Activated CD4-positive, alpha-beta T cell treated with anti-CD3 and anti-CD28 coated beads for 1 hour (primary cell): Measurements from ENCODE around the gene NR4A2.
"Not testable (repeated sequence)": the region's sequence is repeated elsewhere in the genome, so short reads cannot be mapped to it uniquely, and the experiment has no call there.

Experiments
- DNase-seq: peaks from one replicate; pipeline ENCODE4 v3.0.0-alpha.2; 2020

The NR4A2 gene

GRCh38 chr2:156320486-156321098 lies 11.9 kb downstream of the NR4A2 start:
- DNase-seq, result no peak

- no peak for DNase-seq
Observed at GRCh38 chr2:156319811-156320485, 12.6 kb downstream of the NR4A2 start.

- DNase-seq, result no peak
Observed at GRCh38 chr2:156317631-156318030, 14.9 kb downstream of the NR4A2 start.

GRCh38 chr2:156311976-156312375 lies 20.5 kb downstream of the NR4A2 start:
- DNase-seq, result no peak

DNA sequence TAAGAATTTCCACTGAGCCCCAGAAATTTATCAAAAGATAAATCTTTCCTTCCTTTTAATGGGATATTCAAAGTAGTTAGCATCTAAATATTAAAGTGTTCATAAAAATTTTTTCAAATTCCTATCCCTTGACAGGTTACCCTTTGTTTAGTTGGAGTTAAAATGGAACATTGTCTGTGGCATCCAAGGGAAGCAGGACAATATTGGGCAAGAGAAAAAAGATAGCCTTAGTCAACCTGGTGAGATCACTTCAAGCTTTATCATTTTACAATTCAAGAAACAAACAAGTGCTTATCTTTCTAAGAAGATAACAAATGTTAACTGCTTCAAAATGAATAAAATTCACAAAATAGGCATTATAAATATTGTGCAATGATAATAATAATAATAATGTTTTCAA lies 21.7 kb downstream of the NR4A2 start:
- DNase-seq, result no peak

DNA sequence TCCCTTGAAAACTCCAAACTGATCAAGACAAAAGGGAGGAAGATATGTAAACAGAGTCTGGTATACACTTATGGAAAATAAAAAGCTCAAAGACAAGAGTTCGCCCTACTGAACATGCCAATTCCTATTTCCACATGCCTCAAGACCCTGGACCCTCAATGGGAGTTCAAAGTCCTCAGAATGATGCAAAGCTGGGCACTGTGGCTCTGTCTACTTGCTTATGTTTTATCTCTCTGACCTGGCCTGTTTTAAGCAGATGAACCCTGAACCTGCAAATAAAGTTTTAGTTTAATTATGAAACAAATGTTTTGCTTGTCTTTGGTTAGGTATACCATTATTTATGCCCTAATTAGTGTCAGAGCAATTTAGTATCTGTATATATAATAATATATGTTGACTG lies 22.6 kb downstream of the NR4A2 start:
- DNase-seq, result no peak

DNA sequence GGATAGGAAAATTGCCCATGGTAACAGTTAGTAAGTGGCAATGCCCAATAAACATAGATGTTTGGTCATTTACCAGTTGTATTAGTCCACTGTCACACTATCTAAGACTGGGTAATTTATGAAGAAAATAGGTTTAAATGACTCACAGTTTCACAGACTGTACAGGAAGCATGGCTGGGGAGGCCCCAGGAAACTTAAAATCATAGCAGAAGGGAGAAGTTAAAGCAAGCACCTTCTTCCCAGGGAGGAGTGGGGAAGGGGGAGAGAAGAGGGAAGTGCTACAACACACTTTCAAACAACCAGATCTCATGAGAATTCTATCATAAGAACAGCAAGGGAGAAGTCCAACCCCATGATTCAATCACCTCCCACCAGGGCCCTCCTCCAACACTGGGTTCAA lies 23.4 kb downstream of the NR4A2 start:
- no peak for DNase-seq

GRCh38 chr2:156306821-156307220 lies 25.7 kb downstream of the NR4A2 start:
- no peak for DNase-seq

DNA sequence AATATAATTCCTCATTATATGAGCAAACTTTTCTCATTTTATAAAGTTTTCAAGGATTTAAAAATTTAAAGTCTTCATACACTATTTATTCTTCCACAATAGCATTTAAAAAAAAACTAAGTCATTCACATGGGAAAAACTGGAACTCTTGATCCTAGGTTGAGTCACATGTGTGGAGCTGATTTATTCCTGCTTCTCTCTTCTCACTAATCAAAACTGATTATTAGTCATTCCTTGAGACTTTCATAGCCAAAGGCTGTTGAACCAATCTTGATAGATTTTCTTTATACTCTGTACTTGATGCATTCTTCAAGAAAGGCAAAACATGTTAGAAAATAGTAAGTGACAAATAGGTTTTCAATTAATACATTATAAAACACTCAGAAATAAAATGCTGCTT lies 27.4 kb downstream of the NR4A2 start:
- DNase-seq, result no peak

GRCh38 chr2:156300337-156300736 lies 32.2 kb downstream of the NR4A2 start:
- no peak for DNase-seq

GRCh38 chr2:156294945-156295580 lies 37.5 kb downstream of the NR4A2 start:
- no peak for DNase-seq

DNA sequence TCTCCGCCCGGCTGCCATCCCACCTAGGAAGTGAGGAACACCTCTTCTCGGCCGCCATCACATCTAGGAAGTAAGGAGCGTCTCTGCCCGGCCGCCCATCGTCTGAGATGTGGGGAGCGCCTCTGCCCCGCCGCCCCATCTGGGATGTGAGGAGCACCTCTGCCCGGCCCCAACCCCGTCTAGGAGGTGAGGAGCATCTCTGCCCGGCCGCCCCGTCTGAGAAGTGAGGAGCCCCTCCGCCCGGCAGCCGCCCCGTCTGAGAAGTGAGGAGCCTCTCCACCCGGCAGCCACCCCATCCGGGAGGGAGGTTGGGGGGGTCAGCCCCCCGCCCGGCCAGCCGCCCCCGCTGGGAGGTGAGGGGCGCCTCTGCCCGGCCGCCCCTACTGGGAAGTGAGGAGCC lies 39.1 kb downstream of the NR4A2 start:
- not testable (repeated sequence) for DNase-seq

DNA sequence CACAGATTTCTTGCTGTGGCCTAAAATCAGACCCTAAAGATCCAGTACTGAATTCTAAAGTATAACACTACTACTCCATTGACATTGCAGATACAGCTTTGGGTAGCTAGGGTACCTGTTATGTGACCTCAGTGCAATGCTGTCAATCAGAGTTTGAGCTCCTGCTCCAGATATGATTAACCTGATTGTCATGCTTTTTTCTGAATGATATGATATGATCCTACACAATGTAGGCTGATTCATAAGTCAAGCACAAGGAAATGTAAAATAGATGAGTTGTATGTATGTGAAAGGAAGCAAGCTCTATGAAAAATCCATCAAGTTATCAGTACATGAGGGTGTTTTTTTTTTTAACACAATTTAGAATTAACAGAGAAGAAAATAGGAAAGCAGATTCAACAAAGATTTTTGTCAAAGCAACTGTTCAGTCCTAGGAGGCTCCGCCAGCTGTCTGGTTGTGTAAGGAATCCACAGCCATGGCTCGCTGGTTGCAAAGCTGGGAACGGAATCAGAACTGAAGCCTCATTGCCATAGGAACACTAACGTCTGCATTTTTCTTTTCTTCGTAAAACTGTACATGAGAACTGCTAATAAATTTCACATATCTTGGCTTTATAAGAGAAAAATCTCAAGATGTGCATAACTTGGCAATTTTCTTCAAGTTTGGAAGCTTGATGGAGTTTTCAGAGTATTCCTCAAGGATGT lies 52.9 kb downstream of the NR4A2 start:
- no peak for DNase-seq
